SK-N-SH (cell line): ENCODE measurements around the gene DOP1B. TPM values are rescaled to one million over a fixed set of nuclear protein-coding genes. Genes with fewer than 3 reads are reported as not detected.

ENCODE experiments used
- CTCF ChIA-PET: fragments of 300-600, 350-600 bp; formaldehyde crosslinking; extraction: SDS; loops from one replicate; lab custom pipeline; 2021; lab: Yijun Ruan, JAX
- POLR2A ChIA-PET: fragments of 350-600 bp; sonication (Branson Sonifier 250); formaldehyde crosslinking; extraction: SDS; loops from one replicate; lab custom pipeline; 2020; ENCODE audit warnings: antibody characterized with exemption, inconsistent platforms; lab: Yijun Ruan, JAX
- DNase-seq: peaks from one replicate; pipeline ENCODE4 v3.0.0; 2012
- H2AFZ ChIP-seq: fragments of 200-600 bp; sonication (generic); 2 replicates; pipeline ENCODE4 v1.8.1; 2016; ENCODE audit warnings: antibody characterized with exemption, mild to moderate bottlenecking, low read depth
- H3F3A ChIP-seq: fragments of 200-600 bp; sonication (generic); replicated peaks from 2 replicates; pipeline ENCODE3; 2016; ENCODE audit warnings: antibody characterized with exemption, mild to moderate bottlenecking; ENCODE audit not compliant: insufficient read depth
- H3K27ac ChIP-seq, 2 experiments: fragments of 200-500 bp in 1 of 2; fragments of 200-600 bp in 1 of 2; sonication (Bioruptor generic) in 1 of 2; sonication (generic), shearing (Covaris generic) in 1 of 2; 2 replicates each; pipeline versions ENCODE4 v1.5.1 to v1.6.1; 2014 to 2016; ENCODE audit warnings: low read depth in 2 of 2, inconsistent platforms in 1 of 2, low read length in 1 of 2, mild to moderate bottlenecking in 1 of 2, mixed read lengths in 1 of 2
- H3K27me3 ChIP-seq: fragments of 200-600 bp; sonication (generic), shearing (Covaris generic); 2 replicates; pipeline ENCODE4 v1.6.1; 2016; ENCODE audit warnings: mixed run types; ENCODE audit not compliant: insufficient read depth
- H3K36me3 ChIP-seq, 2 experiments: fragments of 200-500 bp in 1 of 2; fragments of 200-600 bp in 1 of 2; sonication (Bioruptor generic) in 1 of 2; sonication (generic) in 1 of 2; replicated peaks in 1 of 2; 2 replicates each; pipeline versions ENCODE3 to v1.5.1; 2014 to 2016; ENCODE audit warnings: low read length in 1 of 2, mild to moderate bottlenecking in 1 of 2; ENCODE audit not compliant: insufficient read depth in 2 of 2, control insufficient read depth in 1 of 2
- H3K4me1 ChIP-seq, 2 experiments: fragments of 200-500 bp in 1 of 2; fragments of 200-600 bp in 1 of 2; sonication (Bioruptor generic) in 1 of 2; sonication (generic), shearing (Covaris generic) in 1 of 2; 2 replicates each; pipeline versions ENCODE4 v1.5.1 to v1.6.1; 2014 to 2016; ENCODE audit warnings: low read depth in 1 of 2, low read length in 1 of 2, mixed run types in 1 of 2; ENCODE audit not compliant: insufficient read depth in 2 of 2, control insufficient read depth in 1 of 2
- H3K4me2 ChIP-seq: fragments of 200-600 bp; sonication (generic), shearing (Covaris generic); 2 replicates; pipeline ENCODE4 v1.6.1; 2017; ENCODE audit warnings: mixed run types
- H3K4me3 ChIP-seq, 2 experiments: fragments of 200-500 bp in 1 of 2; fragments of 200-600 bp in 1 of 2; sonication (Bioruptor generic) in 1 of 2; sonication (generic), shearing (Covaris generic) in 1 of 2; 2 replicates each; pipeline versions ENCODE4 v1.5.1 to v1.8.1; 2014 to 2016; ENCODE audit warnings: low read depth in 2 of 2, inconsistent platforms in 1 of 2, low read length in 1 of 2, mild to moderate bottlenecking in 1 of 2, mixed read lengths in 1 of 2, moderate library complexity in 1 of 2
- H3K79me2 ChIP-seq: fragments of 200-600 bp; sonication (generic); 2 replicates; pipeline ENCODE4 v1.8.1; 2017; ENCODE audit warnings: mild to moderate bottlenecking; ENCODE audit not compliant: insufficient read depth
- H3K9ac ChIP-seq: fragments of 200-600 bp; sonication (generic); 2 replicates; pipeline ENCODE4 v1.6.1; 2017; ENCODE audit warnings: mixed run types
- H3K9me2 ChIP-seq: fragments of 200-600 bp; sonication (generic); 2 replicates; pipeline ENCODE4 v1.6.1; 2017; ENCODE audit warnings: mixed run types
- H3K9me3 ChIP-seq: fragments of 200-600 bp; sonication (generic); 2 replicates; pipeline ENCODE4 v1.6.1; 2017; ENCODE audit warnings: mixed run types, mild to moderate bottlenecking, moderate library complexity
- H4K20me1 ChIP-seq: fragments of 200-600 bp; sonication (generic); 2 replicates; pipeline ENCODE4 v1.6.1; 2017; ENCODE audit warnings: mild to moderate bottlenecking, mixed run types; ENCODE audit not compliant: insufficient read depth
- CHD2 ChIP-seq: fragments of 150-350 bp; IDR thresholded peaks from 2 replicates; pipeline ENCODE4 v1.6.1; 2018; ENCODE audit warnings: low read length; ENCODE audit not compliant: partially characterized antibody
- CTCF ChIP-seq: fragments of 200-600 bp; sonication (generic); IDR thresholded peaks from 2 replicates; pipeline ENCODE4 v1.6.1; 2017; ENCODE audit warnings: antibody characterized with exemption, mild to moderate bottlenecking, moderate library complexity
- ELF1 ChIP-seq: IDR thresholded peaks from 2 replicates; pipeline ENCODE4 v1.4.0; 2012
- FOSL2 ChIP-seq: IDR thresholded peaks from 2 replicates; pipeline ENCODE4 v1.4.0; 2012; ENCODE audit warnings: low read depth, mild to moderate bottlenecking, moderate library complexity, borderline replicate concordance
- FOXM1 ChIP-seq: IDR thresholded peaks from 2 replicates; pipeline ENCODE4 v1.4.0; 2012; ENCODE audit warnings: low read depth, mild to moderate bottlenecking
- GATA2 ChIP-seq: sonication (generic); formaldehyde crosslinking; IDR thresholded peaks from 2 replicates; pipeline ENCODE4 v1.5.0; 2020; ENCODE audit warnings: mild to moderate bottlenecking, missing genetic modification reagents
- MAX ChIP-seq: IDR thresholded peaks from 2 replicates; pipeline ENCODE4 v1.4.0; 2012; ENCODE audit warnings: low read depth
- NRF1 ChIP-seq: IDR thresholded peaks from 2 replicates; pipeline ENCODE4 v1.6.1; 2012; ENCODE audit warnings: low read depth, mild to moderate bottlenecking, low read length
- REST ChIP-seq: IDR thresholded peaks from 2 replicates; pipeline ENCODE4 v1.6.1; 2012; ENCODE audit warnings: mild to moderate bottlenecking, low read depth, low read length, moderate library complexity
- RXRA ChIP-seq: IDR thresholded peaks from 2 replicates; pipeline ENCODE4 v1.4.0; 2012; ENCODE audit warnings: low read depth, mild to moderate bottlenecking, borderline replicate concordance
- SMC3 ChIP-seq: IDR thresholded peaks from 2 replicates; pipeline ENCODE4 v1.6.1; 2012; ENCODE audit warnings: low read depth, low read length, improper control_type of control experiment
- USF1 ChIP-seq: IDR thresholded peaks from 2 replicates; pipeline ENCODE4 v1.4.0; 2012; ENCODE audit warnings: low read depth, borderline replicate concordance
- YY1 ChIP-seq: IDR thresholded peaks from 2 replicates; pipeline ENCODE4 v1.4.0; 2012; ENCODE audit warnings: low read depth, mild to moderate bottlenecking
- ZBTB33 ChIP-seq: IDR thresholded peaks from 2 replicates; pipeline ENCODE4 v1.4.0; 2012; ENCODE audit warnings: low read depth, borderline replicate concordance
- WGBS: methylation state at CpG from one replicate; pipeline ENCODE4 v1.1.6; 2017; ENCODE audit warnings: low lambda C conversion rate; 5-methylcytosine and 5-hydroxymethylcytosine counted together
- polyA plus RNA-seq, 3 experiments: library from polyadenylated mRNA; depleted of rRNA; stranded (reverse); fragments of >200 nt; gene quantifications; 2 replicates each; pipeline ENCODE4 v1.2.3, GENCODE V29; 2012

The DOP1B gene
- polyA plus RNA-seq, 1 of the 3 experiments (the other 2 are of a cell fraction) = 4.9 TPM

- Histone ChIP-seq H3K4me1 (no peaks in the 10 kb centered on the region; a peak in 1 of 4 replicates), H3K9me3 (no peaks in the 10 kb centered on the region), H3K27me3 (no peaks in the 10 kb centered on the region), H3K9ac (no peak overlapping the region), H3K4me3 (no peak overlapping the region), H2AFZ (no peak overlapping the region), H3K9me2 (no peaks in the 10 kb centered on the region), H3K4me2 (no peak overlapping the region), H3K79me2 (no peaks in the 10 kb centered on the region), H3K27ac (no peak overlapping the region), H3F3A (no peaks in the 10 kb centered on the region), H3K36me3 (no peaks in the 10 kb centered on the region)
- DNase-seq = no peak
- CTCF ChIA-PET = no interaction called here
- WGBS = 85% methylated on average over 5 of the region's 5 CpGs
- POLR2A ChIA-PET = no interaction called here
- no peak for TF ChIP-seq MAX
- TF ChIP-seq FOSL2 = no peak
- no peak for TF ChIP-seq RXRA
- TF ChIP-seq ELF1 = no peak
- TF ChIP-seq NRF1 = no peak
- TF ChIP-seq USF1 = no peak
- no peak for TF ChIP-seq YY1
- TF ChIP-seq FOXM1 = no peak
- TF ChIP-seq ZBTB33 = no peak
- TF ChIP-seq SMC3 = no peak
- no peak for TF ChIP-seq REST
- no peak for TF ChIP-seq CHD2
- no peak for TF ChIP-seq CTCF
- no peak for TF ChIP-seq GATA2 (CRISPR knock-in tag)
- TF ChIP-seq, all 33 proteins: peak for 0
- no peaks in the 10 kb centered on the region for H4K20me1 ChIP-seq
These were observed 24.3 kb downstream of the DOP1B start for GRCh38 chr21:36180963-36181362.
